GM21515 (cell line): ENCODE results near the gene PPP4R4.
"Not testable (repeated sequence)": the region's sequence is repeated elsewhere in the genome, so short reads cannot be mapped to it uniquely, and the experiment has no call there.

Experiments
- ATAC-seq: cut with Tn5 transposase; IDR thresholded peaks from one replicate; pipeline ENCODE4 v1.9.1; 2021; ENCODE audit not compliant: unreplicated experiment

The PPP4R4 gene

GRCh38 chr14:94144765-94145164 is 29.4 kb upstream of the PPP4R4 start:
- no peak for ATAC-seq

GRCh38 chr14:94145902-94146527 is 28.1 kb upstream of the PPP4R4 start:
- no peak for ATAC-seq

DNA sequence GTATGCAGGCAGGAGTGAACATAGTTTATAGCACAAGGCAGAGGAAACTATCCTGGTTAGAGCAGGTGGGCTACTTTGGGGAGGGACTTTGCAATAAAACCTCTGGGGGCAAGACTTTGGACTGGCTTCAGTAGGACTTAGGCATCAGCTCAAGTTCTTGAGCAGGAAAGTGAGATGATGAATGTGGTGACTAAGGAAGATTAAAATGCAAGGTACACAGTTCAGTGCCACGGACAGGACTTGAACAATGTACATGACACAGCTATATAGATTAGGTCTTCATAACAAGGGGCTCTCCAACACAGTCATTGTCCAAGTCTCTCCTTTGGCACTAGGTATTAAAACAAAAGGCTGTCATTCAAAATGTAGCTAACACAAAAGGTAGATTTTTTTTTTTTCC is 21.4 kb upstream of the PPP4R4 start:
- ATAC-seq, result no peak

GRCh38 chr14:94153750-94154342 is 20.3 kb upstream of the PPP4R4 start:
- no peak for ATAC-seq

DNA sequence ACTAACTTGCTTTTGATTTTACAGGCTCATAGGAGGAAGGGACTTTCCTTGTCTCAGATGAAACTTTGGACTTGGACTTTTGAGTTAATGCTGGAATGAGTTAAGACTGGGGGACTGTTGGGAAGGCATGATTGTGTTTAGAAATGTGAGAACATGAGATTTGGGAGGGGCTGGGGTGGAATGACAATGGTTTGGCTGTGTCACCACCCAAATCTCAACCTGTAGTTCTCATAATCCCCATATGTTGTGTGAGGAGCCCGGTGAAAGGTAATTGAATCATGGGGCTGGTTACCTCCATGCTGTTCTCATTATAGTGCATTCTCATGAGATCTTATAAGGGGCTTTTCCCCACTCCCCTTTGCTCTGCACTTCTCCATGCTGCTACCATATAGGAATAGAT is 18.0 kb upstream of the PPP4R4 start:
- ATAC-seq, result not testable (repeated sequence)

DNA sequence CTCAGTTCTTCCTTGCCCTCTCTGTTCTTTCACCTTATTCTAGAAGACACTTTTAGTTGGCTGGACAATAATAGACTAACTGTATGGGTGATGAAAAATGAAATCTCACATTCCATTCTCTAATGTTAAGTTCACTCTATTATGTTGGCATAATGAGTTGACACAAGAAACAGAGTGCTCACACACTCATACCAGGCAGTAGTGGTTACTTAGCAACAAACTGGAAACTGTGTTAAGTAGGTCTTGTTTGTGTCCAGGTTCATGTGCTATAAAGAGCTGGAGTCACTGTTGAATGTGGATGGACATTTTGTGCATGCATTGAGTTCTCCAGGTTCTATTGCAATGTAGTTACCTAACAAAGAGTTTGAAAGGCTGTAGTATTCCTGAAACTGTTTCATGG is 16.9 kb upstream of the PPP4R4 start:
- no peak for ATAC-seq

DNA sequence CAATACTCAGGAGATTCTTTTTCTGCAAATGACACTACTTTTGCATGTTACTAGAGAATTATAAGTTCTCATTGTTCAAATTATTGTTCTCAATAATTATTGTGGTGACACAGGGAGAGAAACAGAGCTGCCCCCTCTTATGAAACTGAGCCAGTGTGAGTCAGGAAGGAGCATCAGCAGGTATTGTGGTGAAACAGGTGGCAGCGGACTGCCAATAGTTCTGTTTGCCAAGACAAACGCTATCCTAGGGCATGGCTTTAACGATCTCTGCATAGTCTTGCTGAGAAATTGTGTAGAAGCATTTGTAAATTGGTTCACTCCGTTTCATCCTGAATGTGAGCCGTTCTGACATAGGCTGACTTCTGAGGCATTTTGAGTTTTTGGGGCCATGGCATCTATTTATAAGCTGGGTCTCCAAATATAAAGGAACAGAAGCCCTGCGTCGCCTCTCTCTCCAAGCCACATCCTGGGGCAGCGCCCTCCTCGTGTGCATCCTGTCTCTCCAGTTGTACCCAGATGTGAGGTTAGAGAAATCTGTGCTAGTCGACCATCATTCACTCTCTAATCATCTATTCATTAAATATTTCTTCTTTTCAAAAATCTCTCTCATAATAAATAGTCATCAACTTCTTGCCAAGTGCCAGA is 15.8 kb upstream of the PPP4R4 start:
- ATAC-seq, result no peak

- no peak for ATAC-seq
Observed at GRCh38 chr14:94161058-94161457, 13.1 kb upstream of the PPP4R4 start.

GRCh38 chr14:94161981-94162380 is 12.1 kb upstream of the PPP4R4 start:
- no peak for ATAC-seq

DNA sequence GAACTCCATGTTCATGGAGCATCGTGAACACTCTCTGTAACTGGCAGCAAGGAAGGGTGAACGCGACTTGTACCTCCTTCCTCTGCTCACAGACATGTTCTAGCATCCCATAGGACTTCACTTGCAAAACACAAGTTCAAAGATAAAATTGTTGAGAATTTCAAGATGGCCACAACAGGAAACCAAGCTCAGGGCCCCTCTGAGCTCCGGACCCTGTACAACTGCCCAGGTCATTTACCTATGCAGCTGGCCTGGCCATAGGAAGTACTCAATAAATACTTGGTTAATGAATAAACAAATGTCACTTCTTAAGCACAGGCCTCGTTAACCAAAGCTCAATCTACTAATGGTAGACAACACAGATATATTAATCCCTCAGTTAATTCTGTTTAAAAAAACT is 11.7 kb upstream of the PPP4R4 start:
- no peak for ATAC-seq

GRCh38 chr14:94163796-94164195 is 10.3 kb upstream of the PPP4R4 start:
- no peak for ATAC-seq

GRCh38 chr14:94164685-94165431 is 9.3 kb upstream of the PPP4R4 start:
- no peak for ATAC-seq

GRCh38 chr14:94165744-94166143 is 8.4 kb upstream of the PPP4R4 start:
- ATAC-seq, result no peak

DNA sequence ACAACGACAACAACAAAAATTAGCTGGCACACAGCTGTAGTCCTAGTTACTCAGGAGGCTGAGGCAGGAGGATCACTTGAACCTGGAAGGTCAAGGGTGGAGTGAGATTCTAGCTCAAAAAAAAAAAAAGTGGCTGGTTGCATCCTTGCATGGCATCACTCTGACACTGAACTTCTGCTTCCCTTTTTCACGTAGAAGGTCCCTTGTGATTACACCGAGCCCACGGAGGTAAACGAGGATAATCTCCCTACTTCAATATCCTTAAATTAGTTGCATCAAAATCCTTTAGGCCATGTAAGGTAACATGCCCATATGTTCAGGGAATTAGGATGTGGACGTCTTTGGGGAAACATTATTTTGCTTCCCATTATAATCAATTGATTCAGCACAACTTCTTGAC is 4.0 kb upstream of the PPP4R4 start:
- no peak for ATAC-seq

GRCh38 chr14:94171208-94171607 is 2.9 kb upstream of the PPP4R4 start:
- no peak for ATAC-seq

- ATAC-seq, result no peak
Observed at GRCh38 chr14:94172545-94172944, 1.6 kb upstream of the PPP4R4 start.

DNA sequence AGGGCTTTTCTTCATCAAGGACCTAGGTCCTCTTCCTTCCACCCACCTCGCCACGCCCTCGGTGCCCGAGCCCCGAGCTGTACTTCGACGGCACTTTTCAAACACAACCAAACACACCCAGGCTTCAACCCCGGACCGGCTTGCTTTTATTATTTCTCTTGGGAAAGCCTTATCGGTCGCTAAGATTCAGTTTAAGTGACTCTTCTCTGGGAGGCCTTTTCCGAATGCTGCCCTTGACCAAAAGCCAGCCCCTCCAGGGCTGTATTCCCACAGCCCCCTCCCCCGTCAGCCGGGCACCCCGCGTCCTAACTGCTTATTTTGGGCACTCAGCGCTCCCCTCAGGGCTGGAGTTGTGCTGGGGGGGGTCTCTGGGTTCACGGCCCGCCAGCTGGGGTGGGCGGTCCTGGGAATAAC is 644 bp upstream of the PPP4R4 start:
- no peak for ATAC-seq

DNA sequence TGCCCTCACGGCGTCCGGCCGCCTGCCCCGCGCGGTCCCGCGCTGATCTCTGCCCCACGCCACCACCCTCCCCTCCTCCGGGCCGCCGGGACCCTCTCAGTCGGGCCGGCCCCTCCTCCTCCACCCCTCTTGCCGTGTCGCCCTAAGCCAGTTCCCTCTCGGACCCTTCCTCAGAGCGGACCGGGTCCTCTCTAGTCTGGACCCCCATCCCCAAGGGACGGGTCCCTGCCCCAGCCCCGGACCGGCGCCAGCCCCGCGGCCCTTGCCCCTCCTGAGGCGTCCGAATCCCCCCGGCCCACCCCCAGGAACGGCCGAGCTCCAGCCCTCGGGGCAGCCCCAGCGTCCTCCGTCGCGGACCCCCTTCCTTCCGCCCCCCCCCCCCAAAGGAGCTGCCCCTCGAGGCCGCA is 485 bp downstream of the PPP4R4 start:
- ATAC-seq, result no peak

DNA sequence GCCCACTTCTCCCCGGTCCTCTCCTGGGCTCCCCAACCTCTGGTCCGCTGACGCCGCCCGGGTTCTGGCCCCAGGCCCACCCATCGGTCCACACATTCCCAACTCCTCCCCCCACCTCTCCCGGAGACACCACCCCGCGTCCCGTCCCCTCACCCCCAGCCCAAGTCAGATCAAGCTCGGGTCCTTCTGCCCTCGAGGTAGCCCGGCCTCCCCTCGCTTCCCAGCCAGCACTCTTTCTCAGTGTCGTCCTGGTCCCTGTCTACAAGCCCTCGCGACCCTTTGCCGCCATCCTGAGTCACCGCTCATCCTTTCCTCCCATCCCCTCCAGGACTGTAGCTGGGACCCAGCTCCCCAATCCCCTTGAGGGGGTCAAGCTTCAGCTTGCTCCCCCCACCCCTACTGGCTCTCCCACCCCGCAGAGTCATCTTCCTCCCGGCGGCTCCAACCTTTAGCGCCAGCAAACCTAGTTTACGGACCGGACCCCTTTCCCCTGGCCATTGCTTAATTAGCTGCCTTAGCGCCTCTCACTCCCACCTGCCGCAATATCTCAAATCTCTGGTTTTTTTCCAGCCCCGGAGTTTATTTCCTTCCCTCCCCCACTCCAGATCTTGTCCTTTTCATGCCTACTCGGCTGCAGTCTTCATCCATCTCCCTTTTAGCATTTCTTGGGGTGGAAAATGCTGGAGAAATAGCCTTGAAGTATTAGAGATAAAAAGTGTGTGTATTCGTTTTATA is 1.1 kb downstream of the PPP4R4 start:
- ATAC-seq, result no peak

- ATAC-seq, result no peak
Observed at GRCh38 chr14:94175747-94176146, 1.6 kb downstream of the PPP4R4 start.

- ATAC-seq, result no peak
Observed at GRCh38 chr14:94176808-94177207, 2.7 kb downstream of the PPP4R4 start.
